CD1c-positive myeloid dendritic cell (primary cell): ENCODE results near the gene NCKAP1.
"Not testable (repeated sequence)": the region's sequence is repeated elsewhere in the genome, so short reads cannot be mapped to it uniquely, and the experiment has no call there.

Experiments used
- DNase-seq: peaks from one replicate; pipeline ENCODE4 v3.0.0-alpha.2; 2016; ENCODE audit errors: extremely low spot score

NCKAP1 gene

DNA sequence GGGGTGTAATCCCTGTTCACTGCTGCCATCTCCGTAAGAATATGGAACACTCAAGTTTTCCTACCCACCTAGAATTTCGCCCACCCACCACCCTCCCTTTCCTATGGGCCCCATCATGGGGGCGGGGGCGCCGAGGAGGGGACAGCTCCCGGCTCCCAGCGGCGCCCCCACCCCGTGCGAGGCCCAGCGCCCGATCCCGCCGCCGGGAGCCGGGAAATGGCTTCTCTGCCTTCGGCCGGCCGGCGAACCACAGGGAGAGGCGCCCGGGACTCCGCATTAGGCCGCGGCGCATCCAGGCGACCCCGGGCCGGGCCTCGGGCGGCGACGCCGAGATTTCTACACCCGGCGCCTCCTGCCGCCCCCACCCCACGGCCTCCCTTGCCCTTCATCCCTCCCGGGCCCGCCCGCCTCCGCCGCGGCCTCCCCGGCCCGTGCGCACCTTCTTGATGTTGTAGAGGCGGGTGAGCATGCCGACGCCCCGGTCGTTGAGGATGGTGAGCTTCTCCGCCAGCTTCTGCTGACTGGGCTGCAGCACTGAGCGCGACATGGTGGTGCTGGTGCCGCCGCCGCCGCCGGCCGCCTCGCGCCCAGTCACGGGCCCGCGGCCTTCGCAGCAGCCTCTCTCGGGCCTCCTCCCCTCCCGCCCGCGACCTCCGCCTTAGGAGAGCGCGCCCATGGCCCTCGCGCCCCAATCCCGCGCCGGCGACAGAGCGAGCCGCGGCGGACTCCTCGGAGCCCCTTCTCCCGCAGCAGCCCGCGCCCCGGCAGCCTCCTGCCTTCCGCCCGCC is 510 bp downstream of the NCKAP1 start:
- DNase-seq = peak; percentile 9

DNA sequence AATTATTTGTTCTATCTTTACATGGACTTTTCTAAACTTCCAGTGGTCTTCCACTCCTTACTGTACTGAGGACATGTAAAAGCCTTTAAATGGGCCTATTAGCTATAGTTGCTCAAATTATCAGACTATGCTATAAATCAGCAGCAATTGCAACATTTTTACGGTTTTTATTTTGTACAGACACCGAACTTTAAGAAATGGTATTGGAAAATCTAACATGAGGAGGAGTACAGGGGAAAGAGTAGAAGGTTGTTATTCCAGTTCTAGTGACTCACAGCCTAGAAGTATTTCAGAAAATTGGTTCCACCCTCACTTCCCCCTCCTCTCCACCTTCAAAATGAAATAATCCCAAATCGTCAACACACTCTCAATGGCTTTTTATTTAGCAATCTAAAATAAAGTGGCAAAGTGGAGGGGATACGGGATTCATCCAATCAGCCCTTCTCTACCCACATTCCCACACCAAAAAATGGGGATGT is 1.1 kb downstream of the NCKAP1 start:
- DNase-seq = peak; percentile 9

DNA sequence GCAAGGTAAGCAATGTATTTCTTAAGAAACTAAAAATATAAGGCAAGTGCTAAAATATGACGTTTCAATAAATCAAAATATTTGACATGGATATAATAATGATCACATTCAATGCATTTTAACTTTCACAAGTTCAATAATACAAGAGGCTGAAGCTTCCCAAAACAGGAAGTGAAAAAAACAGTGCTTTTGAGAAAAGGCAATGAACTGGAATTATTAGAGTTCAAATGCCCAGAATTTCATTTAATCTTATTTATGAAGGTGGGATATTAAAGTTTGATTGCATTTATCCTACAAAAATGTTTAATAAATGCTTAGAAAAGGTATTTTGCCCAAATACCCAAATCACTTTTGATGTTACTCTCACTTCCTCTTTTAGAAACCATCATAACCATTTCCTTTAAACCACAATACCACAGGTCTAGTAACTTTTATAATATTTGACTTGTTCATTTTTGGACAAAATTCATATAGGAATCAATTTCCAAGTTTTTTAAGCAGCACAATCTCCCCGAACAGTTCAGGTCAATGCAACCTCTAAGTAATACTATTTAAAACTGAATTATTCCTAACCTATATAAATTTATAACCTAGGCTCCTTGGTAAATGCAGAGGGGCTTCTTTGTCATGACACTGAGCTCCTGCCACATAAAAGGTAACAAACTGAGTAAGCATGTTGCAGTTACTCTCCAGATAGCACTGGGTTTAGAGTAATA is 2.1 kb downstream of the NCKAP1 start:
- peak; percentile 57 for DNase-seq

DNA sequence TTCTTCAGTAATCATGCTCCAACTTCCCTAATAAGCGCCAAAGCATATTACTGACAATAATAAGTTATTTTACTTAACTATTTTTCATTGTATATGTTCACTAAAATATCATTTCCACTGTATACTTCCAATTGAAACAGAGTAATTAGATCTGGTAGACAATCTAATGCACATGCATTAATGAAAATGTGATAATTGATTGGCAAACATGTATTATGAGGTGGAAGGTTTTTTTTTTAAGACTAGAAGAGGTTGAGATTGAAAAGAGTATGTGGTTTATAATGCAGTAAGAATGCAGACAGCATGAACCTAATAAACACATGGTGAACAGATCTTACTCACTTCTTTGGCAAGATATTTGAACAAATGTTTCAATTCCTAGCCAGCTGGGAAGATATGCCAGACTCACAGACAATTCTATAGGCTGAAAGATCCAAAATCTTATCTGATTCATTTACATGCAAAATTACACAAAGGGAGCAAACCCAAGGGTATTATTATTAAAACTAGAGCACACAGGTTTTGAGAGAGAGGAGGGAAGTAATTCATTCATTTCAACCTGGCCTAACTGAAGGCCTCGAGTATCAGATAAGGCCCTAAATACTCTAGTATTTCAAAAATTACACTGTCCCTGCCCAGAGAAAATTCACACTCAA is 2.8 kb downstream of the NCKAP1 start:
- DNase-seq = no peak

DNA sequence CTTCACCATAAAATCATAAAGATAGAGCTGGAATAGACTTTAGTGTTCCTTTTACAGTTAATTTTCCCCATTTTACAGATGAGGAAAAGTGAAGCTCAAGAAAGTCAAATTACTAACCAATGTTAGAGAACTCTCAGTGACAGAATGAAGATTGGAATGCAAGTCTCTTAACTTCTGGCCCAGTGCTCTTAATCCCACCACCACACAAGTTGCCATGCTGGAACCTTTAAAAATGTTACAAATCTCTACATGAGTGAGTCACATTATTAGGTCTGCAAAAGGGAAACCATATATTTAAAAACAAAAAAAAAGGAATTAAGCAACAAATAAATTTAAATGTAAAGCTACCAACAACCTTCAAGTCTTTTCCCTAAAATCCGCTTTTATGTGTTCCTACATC is 3.5 kb downstream of the NCKAP1 start:
- no peak for DNase-seq

- no peak for DNase-seq
Observed at GRCh38 chr2:183033951-183034350, 4.3 kb downstream of the NCKAP1 start.

DNA sequence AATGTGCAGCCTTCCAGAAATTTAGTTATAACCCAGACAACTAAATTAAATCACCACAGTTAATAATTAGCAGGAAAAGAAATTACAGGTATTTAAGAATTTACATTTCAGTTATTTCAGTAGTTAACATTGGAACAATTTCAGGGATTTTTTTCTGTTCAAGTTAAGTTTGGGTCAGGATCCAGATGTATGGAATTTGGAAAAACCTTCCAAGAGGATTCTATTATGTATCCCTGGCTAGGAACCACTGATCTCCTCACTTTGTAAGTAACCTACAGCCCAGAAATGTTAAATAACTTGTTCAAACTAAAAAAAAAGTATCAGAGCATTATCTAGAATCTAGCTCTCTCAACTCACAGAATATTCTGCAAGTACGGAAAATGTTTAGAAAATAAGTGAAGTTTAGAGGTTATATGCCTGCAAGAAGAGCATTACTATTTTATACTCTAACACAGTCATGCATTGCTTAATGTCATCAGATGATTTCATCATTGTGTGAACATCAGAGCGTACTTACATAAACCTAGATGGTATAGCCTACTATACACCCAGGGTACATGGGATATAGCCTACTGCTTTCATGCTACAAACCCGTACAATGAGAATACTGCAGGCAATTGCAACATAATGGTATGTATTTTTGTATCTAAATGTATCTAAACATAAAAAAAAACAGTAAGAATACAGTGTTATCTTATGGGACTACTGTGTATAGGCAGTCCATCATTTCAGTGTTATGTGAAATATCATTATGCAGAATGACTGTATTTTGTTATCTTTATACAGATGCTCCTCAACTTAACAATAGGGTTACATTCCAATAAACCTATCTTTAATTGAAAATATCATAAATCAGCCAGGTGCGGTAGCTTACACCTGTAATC is 6.1 kb downstream of the NCKAP1 start:
- peak; percentile 9 for DNase-seq

DNA sequence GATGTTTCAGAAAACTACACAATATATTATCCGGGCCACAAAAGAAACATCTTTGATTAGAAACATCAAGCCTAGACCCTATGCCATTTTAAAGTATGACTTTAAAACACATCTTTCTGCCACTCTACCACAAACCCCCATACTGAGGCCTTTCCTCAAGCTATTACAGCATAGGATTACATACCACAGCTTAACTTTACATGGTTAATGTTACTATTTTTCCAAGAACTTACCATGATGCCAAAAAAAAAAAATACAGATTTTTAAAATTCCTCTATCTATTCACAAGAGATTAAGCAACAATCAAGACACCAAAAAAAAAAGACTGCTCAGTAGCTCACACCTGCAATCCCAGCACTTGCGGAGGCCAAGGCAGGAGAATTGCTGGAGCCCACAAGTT is 9.0 kb downstream of the NCKAP1 start:
- no peak for DNase-seq

GRCh38 chr2:183028108-183028507 is 10.1 kb downstream of the NCKAP1 start:
- no peak for DNase-seq

GRCh38 chr2:183027443-183027842 is 10.8 kb downstream of the NCKAP1 start:
- DNase-seq = no peak

- no peak for DNase-seq
Observed at GRCh38 chr2:183026424-183026823, 11.8 kb downstream of the NCKAP1 start.

DNA sequence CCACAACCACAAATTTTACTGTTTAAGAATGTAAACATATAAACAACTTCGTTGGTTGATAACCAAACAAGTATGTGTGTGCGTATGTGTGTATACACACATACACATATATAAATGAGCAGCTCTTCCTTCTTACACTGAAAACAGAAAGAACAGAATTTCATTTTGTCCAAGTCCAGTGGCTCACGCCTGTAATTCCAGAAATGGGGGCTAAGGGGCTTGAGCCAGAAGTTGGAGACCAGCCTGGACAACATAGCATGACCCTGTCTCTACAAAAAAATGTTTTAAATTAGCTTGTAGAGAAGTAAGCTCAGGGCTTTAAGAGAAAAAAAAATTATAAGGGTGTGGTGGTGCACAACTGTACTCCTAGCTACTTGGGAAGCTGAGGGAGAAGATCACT is 12.3 kb downstream of the NCKAP1 start:
- DNase-seq = no peak

DNA sequence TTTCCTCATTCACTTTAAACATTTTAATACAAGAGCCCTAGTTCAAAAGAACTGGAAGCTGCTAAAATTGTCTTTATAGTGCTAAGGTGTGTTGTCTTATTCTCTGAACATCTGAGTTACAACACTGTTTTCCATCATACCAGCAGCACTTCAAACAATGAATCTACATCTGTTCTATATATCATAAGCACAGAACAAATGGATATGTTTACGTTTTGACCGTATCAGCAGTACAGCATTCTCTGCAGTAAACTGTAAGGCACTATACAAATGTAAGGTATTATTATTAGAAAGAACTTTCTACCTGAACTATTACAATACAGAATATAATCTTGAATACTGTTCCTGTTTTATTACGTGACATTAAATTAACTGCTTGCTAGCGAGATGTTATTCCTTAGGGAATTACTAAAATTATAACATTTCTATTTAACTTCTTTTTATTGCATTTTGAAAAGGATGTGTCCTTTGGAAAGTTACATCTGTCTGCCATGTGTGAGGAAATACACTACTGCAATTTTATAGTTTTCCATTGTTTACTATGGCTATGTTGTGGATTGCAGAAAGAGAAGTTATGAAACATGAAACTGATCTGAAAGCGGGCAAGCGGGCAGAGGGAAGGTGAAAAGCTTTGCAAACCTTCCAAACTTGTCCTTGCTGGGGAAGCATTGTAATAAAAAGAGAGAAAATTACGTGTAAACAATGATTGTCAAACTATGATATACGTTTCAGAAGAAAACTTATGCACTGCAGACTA is 13.7 kb downstream of the NCKAP1 start:
- DNase-seq = no peak

DNA sequence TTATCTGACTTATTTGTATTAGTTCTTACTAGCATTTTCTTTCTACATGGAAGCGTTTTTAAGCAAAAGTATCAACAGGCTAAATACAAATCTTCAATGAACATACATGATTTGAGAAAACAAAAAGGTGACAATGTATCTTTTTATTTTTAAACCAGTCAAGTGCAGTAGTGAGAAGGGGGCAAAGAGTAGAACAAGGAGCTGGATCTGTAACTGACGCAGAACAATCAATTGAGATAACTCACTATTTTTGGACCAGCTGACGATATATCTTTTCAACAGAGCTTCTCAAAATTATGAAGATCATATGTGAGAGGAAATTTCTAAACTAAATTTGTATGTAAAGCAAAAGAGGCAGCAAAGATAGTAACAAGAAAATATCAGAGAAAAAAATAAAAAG is 15.5 kb downstream of the NCKAP1 start:
- no peak for DNase-seq

GRCh38 chr2:183021613-183022012 is 16.6 kb downstream of the NCKAP1 start:
- DNase-seq = no peak

- no peak for DNase-seq
Observed at GRCh38 chr2:183019718-183020442, 18.4 kb downstream of the NCKAP1 start.

- DNase-seq = not testable (repeated sequence)
Observed at GRCh38 chr2:183017845-183018244, 20.4 kb downstream of the NCKAP1 start.

GRCh38 chr2:183014005-183014404 is 24.3 kb downstream of the NCKAP1 start:
- no peak for DNase-seq

DNA sequence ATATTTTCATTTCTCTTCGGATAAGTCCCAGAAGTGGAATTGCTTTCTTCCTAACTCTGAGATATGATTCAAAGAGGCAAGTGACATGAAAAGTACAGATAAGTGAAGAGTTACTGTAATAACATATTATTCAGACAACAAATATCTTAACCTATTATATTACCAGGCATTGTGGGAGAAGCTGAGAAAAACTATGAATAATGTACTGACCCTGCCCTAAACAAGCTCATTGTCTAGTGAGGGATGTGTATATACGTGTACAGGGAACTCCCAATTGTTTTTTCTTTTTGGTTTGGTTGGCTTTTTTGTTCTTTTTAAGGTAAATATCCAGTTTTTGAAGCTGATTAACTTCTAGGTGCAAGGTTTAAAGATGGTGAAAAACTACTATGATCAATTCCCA is 26.5 kb downstream of the NCKAP1 start:
- DNase-seq = no peak

- DNase-seq = no peak
Observed at GRCh38 chr2:183010112-183010511, 28.1 kb downstream of the NCKAP1 start.
